ENCODE results near the gene AKR1A1. TPM values are rescaled to one million over a fixed set of nuclear protein-coding genes. Genes with fewer than 3 reads are reported as not detected.

The AKR1A1 gene
- total and polyA plus RNA-seq, 2 donors (not counting 3 experiments of a cell fraction or from before 2014, with no cell fraction given) = 172 to 227 TPM

- CTCF ChIA-PET = interaction anchor here (0.9 to 1.3 kb wide), 4 partner anchors 8 to 25 kb away, joined by 3 read pairs; no protein-coding TSS in a partner anchor
- no peak for FAIRE-seq
- dilution Hi-C loops (cut with MboI; ENCODE audit: extremely low pct_ligation_motif_present, low sequenced_read_pairs) = no loop called here
Observed at GRCh38 chr1:45604239-45604638, 53.6 kb downstream of the AKR1A1 start.

More at GRCh38 chr1:45604239-45604638, 53.6 kb downstream of the AKR1A1 start:
- peaks cover 25% of the 10 kb centered on the region for H3K4me1 ChIP-seq (ENCODE audit: control insufficient read depth, extremely low read depth, insufficient read depth, low read length)
- no peak overlapping the region for H2AFZ ChIP-seq (ENCODE audit: low read depth, low read length)
- no peak overlapping the region for H3K4me3 ChIP-seq (replicated peaks in 1 of 3; ENCODE audit: insufficient read depth in 1 of 3, low read depth in 1 of 3, low read length in 3 of 3)
- no peaks in the 10 kb centered on the region for H3K27me3 ChIP-seq (ENCODE audit: control insufficient read depth in 2 of 2, insufficient read depth in 2 of 2, low read length in 2 of 2)
- peaks cover 21% of the 10 kb centered on the region for H3K79me2 ChIP-seq (ENCODE audit: control insufficient read depth, insufficient read depth, low read length)
- H3K4me2 ChIP-seq (ENCODE audit: insufficient read depth, low read length) = no peak overlapping the region
- TF ChIP-seq GATA2 (IDR thresholded peaks at IDR 0.05; ENCODE audit: insufficient read depth, insufficient read length, low read depth, low read length) (no peak), POLR2AphosphoS5 (IDR thresholded peaks at IDR 0.05; ENCODE audit: insufficient read depth, low read depth, low read length) (no peak), JUN (IDR thresholded peaks at IDR 0.05; ENCODE audit: borderline replicate concordance, insufficient read depth, insufficient read length, low read depth) (no peak), MYC (IDR thresholded peaks at IDR 0.05; ENCODE audit: low read depth, low read length) (no peak), FOS (IDR thresholded peaks at IDR 0.05; ENCODE audit: borderline replicate concordance, insufficient read depth, low read length) (no peak), CTCF (IDR thresholded peaks at IDR 0.05; ENCODE audit: extremely low read depth in 1 of 2, insufficient read depth in 1 of 2, low read depth in 1 of 2, low read length in 2 of 2) (no peak)
- TF ChIP-seq, protein P1, sequence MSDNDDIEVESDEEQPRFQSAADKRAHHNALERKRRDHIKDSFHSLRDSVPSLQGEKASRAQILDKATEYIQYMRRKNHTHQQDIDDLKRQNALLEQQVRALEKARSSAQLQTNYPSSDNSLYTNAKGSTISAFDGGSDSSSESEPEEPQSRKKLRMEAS (IDR thresholded peaks at IDR 0.05; ENCODE audit: insufficient read depth, insufficient read length) = no peak
- no peak overlapping the region for H3K9ac ChIP-seq (replicated peaks; ENCODE audit: extremely low read depth, insufficient read depth, low read length)
- no peaks in the 10 kb centered on the region for H4K20me1 ChIP-seq (replicated peaks; ENCODE audit: control insufficient read depth, extremely low read depth, insufficient read depth, low read length)
- no peaks in the 10 kb centered on the region for H3K9me1 ChIP-seq (replicated peaks; ENCODE audit: control insufficient read depth, extremely low read depth, insufficient read depth, low read length)
- no peak overlapping the region for H3K27ac ChIP-seq (ENCODE audit: insufficient read depth, low read depth, low read length)
- no peaks in the 10 kb centered on the region for H3K9me3 ChIP-seq (replicated peaks; ENCODE audit: control insufficient read depth, insufficient read depth, low read length)
- intact Hi-C loops (cut with micrococcal nuclease) = no loop called here
- POLR2A ChIA-PET = no interaction called here
- no TSS peak for BruUV-seq (replicated peaks)
- no peak for DNase-seq (ENCODE audit: low read depth, low spot score)
- peaks cover 0 to 3% of the 10 kb centered on the region in 2 experiments for H3K36me3 ChIP-seq (ENCODE audit: control insufficient read depth in 2 of 2, extremely low read depth in 1 of 2, insufficient read depth in 2 of 2, low read length in 2 of 2)

All from endothelial cell of umbilical vein (primary cell).